Left kidney (tissue), 2 donors: Measurements from ENCODE around the gene PRR3. TPM values are rescaled to one million over a fixed set of nuclear protein-coding genes. Genes with fewer than 3 reads are reported as not detected.

Experiments used
- DNase-seq: peaks from one replicate; pipeline ENCODE4 v3.0.0-alpha.2; 2013
- polyA plus RNA-seq: library from polyadenylated mRNA; unstranded; fragments of 120-200 nt; gene quantifications from one replicate; pipeline ENCODE4 v1.2.1, GENCODE V29; 2013; ENCODE audit not compliant: insufficient read length

Gene PRR3
- polyA plus RNA-seq, 1 donor: 40.2 TPM

DNA sequence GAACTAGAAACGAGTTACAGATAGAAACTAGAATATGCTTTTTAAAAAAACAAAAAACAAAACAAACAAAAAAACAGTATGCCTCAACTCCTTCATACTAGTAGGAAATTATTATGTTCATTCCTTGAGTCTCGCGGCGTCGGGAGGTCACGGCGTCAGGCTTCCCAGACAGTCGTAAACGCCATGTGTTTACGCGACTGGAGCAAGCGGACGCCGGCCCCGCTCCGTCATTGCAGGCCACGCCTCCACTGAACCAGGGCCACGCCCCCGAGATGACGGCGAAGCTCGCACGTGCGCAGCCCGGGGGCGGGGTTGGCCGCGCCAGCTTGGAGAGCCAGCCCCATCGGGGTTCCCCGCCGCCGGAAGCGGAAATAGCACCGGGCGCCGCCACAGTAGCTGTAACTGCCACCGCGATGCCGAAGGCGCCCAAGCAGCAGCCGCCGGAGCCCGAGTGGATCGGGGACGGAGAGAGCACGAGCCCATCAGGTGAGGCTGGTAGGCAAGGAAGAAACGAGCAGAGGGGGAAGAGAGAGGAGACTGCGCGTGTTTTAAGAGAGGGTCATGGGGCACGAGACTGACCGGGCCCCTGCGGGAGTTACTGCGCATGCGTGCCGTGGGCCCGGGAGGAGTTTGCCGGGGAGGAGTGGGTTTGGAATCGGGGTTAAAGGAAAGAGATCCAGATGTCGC, 14.1 kb downstream of the PRR3 start, which contains the start of gene ABCF1:
ABCF1 (plus strand) TSS at position 368 of the 687 bp plus-strand sequence; CDS start at position 414, 46 bp downstream.
- DNase-seq: peak; percentile 97

DNA sequence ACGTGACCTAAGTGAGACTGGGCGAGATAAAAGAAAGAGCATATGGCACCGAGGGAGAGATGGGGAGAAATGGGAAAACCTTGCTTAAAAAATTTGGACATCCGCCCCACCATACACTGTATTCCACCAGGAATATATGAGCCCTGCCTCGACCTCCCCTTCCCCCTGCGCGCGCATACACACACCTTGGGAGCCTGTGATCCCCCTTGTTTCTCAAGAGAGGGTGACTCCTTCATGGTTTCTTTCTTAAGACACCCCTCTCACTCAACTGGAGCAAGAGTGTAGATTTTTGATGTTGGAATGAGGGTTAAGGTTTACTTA, 14.6 kb downstream of the PRR3 start:
- no peak for DNase-seq

DNA sequence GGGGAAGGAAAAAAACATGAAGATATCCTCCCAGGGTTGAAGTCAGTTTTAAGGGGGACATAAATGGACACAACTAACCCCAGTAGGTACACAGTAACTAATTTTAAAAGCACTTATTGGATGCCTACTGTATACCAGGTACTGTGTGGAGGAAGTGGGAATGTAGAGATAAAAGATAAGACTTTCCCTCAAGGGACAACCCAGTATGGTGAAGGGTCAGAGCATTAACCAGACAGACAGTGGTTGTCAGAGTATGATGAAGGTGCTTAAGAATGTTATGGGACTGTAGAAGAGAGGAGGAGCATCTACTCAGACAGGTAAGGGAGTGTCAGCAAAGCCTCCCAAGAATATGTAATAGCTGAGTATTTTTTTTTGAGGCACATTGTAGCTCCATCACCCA, 15.1 kb downstream of the PRR3 start:
- DNase-seq: no peak

DNA sequence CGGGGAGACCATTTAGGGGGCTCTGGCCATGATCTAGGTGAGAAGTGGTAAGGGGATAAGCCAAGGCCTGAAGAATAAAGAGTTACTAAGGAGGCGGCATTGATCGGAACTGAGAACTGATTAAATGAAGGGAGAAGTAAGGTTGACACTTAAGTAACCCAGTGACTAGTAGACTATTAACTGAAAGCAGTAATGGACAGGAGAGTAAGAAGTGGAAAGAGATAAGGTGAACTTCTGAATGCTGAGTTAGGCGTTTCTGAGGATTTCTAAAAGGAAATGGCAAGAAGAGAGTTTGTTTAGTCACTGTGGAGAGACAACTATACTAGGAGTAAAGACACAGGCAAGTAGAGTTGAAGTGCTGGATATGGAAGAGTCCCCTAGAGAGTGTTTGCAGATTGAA, 16.0 kb downstream of the PRR3 start:
- no peak for DNase-seq

DNA sequence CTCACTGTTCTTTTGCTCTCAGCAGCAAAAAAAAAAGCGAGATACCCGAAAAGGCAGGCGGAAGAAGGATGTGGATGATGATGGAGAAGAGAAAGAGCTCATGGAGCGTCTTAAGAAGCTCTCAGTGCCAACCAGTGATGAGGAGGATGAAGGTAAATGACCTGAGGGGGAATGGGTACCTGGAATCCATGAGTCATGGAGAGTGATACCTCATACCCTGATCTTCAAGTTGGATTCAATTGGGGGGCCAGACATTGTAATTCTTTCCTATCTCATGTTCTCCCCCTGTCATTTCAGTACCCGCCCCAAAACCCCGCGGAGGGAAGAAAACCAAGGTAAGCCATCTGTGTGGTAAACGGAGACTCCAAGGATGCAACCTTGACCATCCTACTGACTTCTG, 21.0 kb downstream of the PRR3 start:
- no peak for DNase-seq

DNA sequence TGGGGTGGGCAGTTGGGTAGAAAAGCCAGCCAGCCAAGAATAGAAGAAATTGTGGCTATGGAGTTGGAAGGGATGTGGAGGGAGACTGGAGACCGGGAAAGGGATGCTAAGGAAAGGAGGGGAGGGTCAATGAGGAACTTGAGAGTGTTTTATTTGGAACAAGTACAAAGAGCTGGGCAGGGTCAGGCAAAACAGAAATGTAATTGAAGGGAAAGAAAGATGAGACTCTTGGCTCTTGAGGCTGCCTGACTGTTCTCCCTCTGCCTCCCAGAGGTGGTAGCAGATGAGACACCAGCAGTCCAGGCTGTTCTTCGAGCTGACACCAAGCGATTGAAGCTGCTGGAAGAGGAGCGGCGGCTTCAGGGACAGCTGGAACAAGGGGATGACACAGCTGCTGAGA, 26.8 kb downstream of the PRR3 start:
- DNase-seq: no peak

DNA sequence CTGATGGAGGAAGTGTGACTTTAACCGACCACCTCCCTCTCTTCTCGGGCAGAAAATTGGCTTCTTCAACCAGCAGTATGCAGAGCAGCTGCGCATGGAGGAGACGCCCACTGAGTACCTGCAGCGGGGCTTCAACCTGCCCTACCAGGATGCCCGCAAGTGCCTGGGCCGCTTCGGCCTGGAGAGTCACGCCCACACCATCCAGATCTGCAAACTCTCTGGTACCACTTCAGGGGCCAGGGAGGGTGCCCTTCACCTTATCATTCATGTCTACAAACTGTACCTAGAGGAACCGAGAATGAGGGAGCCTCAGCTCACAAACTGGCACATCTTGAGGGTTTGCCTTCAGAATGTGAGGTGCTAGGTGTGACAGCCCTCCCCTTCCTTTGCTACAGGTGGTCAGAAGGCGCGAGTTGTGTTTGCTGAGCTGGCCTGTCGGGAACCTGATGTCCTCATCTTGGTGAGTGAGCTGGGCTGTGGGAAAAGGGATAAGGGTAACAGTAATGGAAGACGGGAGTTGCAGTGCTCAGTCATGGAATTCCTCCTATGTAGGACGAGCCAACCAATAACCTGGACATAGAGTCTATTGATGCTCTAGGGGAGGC, 32.8 kb downstream of the PRR3 start:
- no peak for DNase-seq

DNA sequence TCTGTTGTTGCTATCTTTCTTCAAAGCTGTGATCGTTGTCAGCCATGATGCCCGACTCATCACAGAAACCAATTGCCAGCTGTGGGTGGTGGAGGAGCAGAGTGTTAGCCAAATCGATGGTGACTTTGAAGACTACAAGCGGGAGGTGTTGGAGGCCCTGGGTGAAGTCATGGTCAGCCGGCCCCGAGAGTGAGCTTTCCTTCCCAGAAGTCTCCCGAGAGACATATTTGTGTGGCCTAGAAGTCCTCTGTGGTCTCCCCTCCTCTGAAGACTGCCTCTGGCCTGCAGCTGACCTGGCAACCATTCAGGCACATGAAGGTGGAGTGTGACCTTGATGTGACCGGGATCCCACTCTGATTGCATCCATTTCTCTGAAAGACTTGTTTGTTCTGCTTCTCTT, 33.4 kb downstream of the PRR3 start:
- no peak for DNase-seq

DNA sequence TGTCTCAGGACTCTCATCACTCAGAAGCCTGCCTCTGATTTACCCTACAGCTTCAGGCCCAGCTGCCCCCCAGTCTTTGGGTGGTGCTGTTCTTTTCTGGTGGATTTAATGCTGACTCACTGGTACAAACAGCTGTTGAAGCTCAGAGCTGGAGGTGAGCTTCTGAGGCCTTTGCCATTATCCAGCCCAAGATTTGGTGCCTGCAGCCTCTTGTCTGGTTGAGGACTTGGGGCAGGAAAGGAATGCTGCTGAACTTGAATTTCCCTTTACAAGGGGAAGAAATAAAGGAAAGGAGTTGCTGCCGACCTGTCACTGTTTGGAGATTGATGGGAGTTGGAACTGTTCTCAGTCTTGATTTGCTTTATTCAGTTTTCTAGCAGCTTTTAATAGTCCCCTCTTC, 33.9 kb downstream of the PRR3 start:
- peak; percentile 58 for DNase-seq

DNA sequence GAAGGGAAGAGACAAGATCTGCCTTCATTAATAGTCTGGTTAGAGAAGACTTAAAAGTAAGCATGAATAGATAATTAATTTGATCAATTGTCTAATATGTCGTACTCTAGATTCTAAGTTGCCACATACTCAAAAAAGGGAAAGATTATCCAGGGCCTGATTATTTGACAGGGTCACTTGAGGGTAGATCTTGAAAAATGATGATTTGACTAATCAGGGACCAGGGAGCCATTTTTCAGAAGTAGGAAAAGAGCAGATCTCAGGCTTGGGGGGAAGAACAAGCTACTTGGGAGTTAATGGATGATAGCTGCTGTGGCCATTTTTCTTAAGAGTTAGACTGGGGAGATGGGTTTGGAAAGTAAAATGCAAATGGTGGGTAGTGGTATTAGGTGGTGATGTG, 35.2 kb downstream of the PRR3 start:
- no peak for DNase-seq

DNA sequence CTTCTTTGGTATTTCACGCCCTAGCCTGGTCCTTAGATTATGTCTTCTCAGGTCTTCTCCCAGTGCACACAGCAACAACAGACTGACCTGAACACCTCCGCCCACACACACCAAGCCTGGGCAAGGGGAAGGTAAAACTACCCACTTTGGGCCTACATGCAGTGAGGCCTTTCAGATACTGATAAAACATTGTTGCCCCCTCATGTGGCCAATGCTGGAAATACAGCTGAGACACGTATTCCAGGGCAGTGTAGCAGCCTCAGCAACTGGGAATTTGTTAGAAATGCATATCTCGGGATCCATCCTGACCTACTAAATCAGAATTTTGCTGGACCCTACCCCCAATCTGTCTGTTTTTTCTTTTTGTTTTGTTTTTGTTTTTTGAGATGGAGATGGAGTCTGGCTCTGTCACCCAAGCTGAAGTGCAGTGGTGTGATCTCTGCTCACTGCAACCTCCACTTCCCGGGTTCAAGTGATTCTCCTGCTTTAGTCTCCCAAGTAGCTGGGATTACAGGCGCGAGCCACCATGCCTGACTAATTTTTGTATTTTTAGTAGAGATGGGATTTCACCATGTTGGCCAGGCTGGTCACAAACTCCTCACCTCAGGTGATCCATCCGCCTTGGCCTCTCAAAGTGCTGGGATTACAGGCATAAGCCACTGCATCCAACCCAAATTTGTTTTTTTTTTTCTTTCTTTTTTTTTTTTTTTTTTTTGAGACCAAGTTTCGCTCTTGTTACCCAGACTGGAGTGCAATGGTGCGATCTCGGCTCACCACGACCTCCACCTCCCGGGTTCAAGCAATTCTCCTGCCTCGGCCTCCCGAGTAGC, 40.4 kb downstream of the PRR3 start:
- peak; percentile 77 for DNase-seq

DNA sequence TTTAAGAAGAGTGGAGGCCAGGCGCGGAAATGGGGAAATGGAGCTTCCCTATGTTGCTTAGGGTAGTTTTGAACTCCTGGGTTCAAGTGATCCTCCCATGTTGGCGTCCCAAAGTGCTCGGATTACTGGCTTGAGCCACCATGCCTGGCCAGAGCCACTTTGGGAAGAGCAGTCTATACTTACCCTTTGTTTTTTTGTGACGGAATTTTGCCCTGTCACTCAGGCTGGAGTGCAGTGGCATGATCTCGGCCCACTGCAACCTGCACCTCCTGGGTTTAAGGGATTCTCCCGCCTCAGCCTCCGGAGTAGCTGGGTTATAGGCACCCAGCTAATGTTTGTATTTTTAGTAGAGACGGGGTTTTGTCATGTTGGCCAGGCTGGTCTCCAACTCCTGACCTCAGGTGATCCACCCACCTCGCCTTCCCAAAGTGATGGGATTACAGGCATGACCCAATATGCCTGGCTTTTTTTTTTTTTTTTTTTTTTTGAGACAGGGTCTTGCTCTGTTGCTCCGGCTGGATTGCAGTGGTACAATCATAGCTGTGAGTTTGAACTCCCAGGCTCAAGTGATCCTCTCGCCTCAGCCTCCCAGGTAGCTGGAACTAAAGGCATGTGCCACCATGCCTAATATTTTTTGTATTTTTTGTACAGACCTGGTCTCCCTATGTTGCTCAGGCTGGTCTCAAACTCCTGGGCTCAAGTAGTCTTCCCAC, 42.0 kb downstream of the PRR3 start:
- DNase-seq: no peak

DNA sequence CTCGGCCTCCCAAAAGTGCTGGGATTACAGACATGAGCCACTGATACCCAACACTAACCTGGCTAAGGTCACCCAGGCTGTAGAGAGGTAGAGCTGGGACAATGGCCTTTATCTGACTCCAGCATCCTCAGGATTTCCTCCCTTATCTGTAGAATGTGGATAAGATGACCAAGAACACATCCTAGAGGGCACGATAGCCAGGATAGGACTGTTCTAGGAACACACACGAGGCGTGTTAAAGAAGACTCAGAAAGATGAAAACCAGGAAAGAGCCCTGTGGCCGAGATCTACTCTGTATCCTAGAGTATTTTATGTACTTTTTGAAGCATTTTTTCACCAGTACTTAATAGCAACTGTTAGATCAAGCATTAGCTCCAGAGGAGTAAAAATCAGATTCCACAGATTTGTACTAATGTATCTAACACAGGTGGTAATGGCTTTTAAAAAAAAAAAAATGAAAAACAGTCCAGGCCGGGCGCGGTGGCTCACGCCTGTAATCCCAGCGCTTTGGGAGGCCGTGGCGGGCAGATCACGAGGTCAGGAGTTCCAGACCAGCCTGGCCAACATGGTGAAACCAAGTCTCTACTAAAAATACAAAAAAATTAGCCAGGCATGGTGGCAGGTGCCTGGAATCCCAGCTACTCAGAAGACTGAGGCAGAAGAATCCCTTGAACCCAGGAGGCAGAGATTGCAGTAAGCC, 42.7 kb downstream of the PRR3 start:
- no peak for DNase-seq

DNA sequence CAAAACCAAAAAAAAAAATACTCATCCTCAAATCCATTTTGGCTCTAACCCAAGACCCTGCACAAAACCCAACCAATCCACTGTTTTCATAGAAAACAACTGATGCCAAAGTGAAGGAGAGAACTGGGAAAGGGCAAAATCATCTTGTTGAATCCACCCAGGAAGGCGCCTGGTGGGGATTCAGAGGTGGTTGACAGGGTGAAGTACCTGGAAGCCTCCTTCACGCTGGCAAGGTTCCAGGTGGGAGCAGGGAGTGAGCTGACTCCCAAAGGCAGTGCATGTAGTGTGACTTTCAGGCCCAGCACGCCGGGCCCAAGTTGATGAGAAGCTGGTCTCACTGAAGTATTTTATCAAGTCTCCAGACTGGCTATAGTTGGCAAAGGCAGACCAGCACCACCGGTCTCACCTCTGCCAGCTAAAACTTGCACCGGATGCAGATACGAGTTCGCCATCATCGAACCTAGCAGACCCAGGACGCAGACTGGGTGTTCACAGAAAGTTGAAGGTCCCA, 43.4 kb downstream of the PRR3 start:
- DNase-seq: no peak

DNA sequence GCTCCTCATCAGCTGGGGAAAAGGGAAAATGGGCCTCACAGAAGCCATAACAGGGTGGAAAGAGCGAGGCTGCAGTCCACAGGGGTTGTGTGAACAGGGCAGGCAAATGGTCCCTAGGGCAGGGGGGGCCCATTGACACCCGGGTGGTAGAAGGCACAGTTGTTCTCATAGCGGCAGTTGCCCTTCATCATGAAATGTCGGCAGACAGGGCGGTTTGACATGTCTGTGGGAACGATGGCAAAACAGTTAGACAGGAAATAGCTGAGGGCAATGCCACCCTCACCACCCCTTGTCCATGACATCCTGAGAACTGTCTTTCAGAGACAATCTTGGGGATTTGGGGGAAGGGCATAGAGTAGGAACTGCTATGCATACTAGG, 44.3 kb downstream of the PRR3 start:
- no peak for DNase-seq

DNA sequence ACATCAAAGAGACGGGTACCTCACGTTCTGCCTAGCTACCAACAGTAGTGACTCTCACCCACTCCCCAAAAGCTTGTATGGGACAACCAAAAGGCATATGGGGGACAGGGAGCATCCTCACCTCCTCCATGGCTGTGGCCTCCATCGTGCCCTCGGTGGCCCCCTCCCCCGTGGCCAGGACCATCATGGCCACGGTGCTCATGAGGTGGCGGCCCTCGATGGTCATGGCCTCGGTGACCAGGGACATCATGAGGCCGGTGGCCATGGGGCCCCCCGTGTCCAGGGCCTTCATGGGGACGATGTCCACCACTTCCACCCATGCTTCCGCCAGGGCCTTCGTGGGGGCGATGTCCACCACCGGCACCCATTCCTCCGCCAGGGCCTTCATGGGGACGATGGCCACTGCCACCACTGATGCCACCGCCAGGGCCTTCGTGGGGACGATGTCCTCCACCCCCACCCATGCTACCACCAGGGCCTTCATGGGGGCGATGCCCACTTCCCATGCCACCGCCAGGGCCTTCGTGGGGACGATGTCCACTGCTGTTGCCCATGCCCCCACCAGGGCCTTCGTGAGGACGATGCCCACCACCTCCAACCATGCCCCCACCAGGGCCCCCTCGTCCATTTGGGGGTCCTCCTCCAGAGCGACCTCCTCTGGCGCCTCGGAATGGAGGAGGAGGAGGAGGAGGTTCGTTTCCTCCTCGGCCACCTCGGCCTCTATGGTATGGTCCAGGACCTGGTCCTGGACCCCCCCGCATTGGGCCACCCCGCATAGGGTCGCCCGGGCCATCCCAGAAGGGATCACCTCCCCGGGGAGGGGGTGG, 44.9 kb downstream of the PRR3 start:
- no peak for DNase-seq

DNA sequence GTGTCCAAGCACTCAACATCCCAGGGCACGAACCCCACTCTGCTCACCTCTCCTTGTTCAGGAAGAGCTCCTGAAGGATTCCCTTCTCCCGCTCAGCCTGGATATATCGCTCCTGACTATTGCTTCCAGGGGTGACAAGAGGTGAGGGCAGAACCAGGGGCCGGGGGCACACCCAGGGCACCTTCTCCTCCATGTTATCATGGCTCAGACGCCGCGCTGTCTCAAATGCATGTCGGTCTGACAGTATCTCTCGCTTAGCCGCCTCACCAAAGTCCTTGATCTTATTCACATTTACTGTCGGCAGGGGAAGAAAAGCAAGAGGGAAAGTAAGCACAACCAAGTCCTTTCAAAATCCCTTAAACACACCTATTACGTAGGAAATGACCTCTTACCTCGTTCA, 46.9 kb downstream of the PRR3 start:
- DNase-seq: no peak

DNA sequence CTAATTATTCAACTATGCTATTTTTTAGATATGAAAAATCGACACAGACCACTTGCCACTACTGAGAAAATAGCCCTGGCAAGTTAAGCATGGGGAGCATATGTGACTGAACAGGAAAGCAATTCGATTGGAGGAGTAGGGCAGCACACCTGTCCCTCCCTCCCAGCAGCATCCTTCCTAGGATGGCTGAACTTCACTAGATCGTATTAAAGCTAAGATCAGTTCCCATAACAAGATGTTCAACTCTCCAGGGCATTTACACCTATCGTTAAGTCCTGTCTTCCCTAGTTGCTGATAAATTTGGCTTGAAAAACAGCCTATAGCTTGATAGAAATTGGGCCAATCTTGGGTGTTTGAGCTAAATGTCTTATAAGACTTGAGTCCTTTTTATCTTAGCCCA, 53.0 kb downstream of the PRR3 start:
- no peak for DNase-seq

DNA sequence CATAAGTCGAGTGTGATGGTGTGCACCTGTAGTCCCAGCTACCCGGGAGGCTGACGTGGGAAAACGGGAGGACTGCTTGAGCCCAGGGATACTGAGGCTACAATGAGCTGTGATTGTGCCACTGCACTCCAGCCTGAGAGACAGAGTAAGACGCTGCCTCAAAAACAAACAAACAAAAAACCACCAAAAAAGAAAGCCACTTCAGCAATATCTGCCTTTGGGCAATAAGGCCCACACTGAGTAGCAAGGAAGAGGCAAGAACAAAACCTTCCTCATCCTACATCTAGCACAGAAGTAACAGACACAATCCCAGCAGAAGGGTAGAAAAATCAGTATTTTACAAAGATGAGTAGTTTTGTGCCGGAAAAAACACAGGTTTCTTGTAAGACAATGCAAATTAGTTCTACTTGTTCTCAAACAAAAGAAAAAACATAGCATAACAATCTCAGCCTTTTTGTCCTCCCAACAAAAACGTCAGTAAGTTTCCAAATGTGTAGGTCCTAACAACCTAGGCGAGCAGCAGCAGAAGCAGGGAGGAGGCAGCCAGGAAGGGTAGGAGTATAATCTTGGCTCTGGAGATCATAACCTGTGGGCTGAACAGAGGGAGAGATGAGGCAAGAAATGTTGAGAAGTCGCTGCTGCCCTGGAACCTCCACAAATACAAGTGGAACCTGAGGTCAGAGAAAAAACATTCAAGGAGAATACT, 54.2 kb downstream of the PRR3 start:
- no peak for DNase-seq

DNA sequence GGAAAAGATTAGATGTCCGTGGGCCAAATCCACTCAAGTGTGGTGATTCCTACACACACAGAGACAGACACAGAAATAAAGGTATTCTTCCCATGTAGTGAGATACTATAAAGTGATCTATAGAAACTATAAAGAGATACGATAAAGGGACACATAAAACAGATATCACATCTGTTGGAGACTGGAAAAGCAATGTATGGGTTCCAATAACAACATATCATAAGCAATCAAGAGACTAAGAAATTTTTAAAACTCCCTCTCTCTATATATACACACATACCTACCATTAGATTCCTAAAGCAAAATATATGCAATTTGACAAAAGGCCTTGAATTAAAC, 54.7 kb downstream of the PRR3 start:
- no peak for DNase-seq

DNA sequence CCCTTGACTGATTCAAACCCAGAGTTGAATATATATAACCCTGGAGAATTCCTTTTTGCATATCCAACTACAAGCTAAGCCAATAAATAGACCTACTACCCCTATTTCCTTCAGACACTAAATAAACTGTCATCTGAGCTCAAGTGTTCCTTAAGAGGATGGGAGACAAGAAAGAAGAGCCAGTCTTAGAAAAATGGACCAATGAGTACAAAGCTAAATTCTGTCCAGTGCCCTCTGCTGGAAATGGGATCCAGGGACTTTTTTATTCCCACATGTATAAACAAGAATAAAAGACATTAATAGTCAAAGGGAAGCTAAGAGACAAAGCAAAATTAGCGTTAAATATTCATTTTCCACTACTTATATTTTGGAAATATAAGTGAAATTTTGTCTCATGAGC, 55.1 kb downstream of the PRR3 start:
- no peak for DNase-seq
